Left lung (tissue), 10 donors: ENCODE results near the gene TRIM29. TPM values are rescaled to one million over a fixed set of nuclear protein-coding genes. Genes with fewer than 3 reads are reported as not detected.

ENCODE experiments used
- ATAC-seq: fragments of 200-7000 bp; cut with Tn5 transposase; one replicate; pipeline ENCODE4 v1.9.1; 2020; ENCODE audit warnings: moderate library complexity
- DNase-seq, 4 donors: peaks; one replicate each; pipeline ENCODE4 v3.0.0-alpha.2; 2013 to 2020
- H3K27ac ChIP-seq, 2 donors: fragments of 200-600 bp; sonication (generic) in 1 of 2; one replicate each; pipeline versions ENCODE4 v1.5.0 to v1.8.0; 2020 to 2021
- H3K27me3 ChIP-seq, 2 donors: fragments of 200-600 bp; sonication (generic) in 1 of 2; one replicate each; pipeline versions ENCODE4 v1.5.0 to v1.8.0; 2020 to 2021
- H3K36me3 ChIP-seq, 2 donors: fragments of 200-600 bp; sonication (generic) in 1 of 2; one replicate each; pipeline versions ENCODE4 v1.5.0 to v1.8.0; 2020 to 2021
- H3K4me1 ChIP-seq, 2 donors: fragments of 200-600 bp; one replicate each; pipeline ENCODE4 v1.8.0; 2021
- H3K4me3 ChIP-seq, 2 donors: fragments of 200-600 bp; sonication (generic) in 1 of 2; one replicate each; pipeline versions ENCODE4 v1.5.0 to v1.8.0; 2020 to 2021; ENCODE audit warnings: mild to moderate bottlenecking in 1 of 2
- H3K9me3 ChIP-seq, 2 donors: fragments of 200-600 bp; sonication (generic) in 1 of 2; one replicate each; pipeline versions ENCODE4 v1.5.0 to v1.8.0; 2020 to 2021
- intact Hi-C, 2 donors: fragments of 100-400 bp; cut with DNase I; formaldehyde crosslinking; loops; one replicate each; pipeline versions ENCODE4 v1.11.2 to v1.14.2; 2022
- polyA plus RNA-seq, 6 donors: library from polyadenylated mRNA; unstranded; fragments of 120-200 nt; gene quantifications; one replicate each; pipeline ENCODE4 v1.2.1, GENCODE V29; 2013; ENCODE audit not compliant: insufficient read length in 6 of 6
- total RNA-seq, 2 donors: library from RNA; stranded (reverse); fragmentation: NEBNext Ultra II Directional; extraction: Animal tissue kit (Norgen Biotek cat#: 25700); gene quantifications; one replicate each; pipeline ENCODE4 v1.2.1, GENCODE V29; 2021
- TF ChIP-seq, protein P1 (sequence below), 2 donors: fragments of 200-600 bp; sonication (generic) in 1 of 2; IDR thresholded peaks; one replicate each; pipeline versions ENCODE4 v1.5.0 to v1.8.0; 2021; ENCODE audit warnings: antibody characterized with exemption in 2 of 2
- donor health status: DM: no; HTN: yes; CAD: no.
- donor health status: DM: no; HTN: no; CAD: no.

Gene TRIM29
- total and polyA plus RNA-seq, 8 donors, result 0.18 to 5.4 (median 0.56) TPM

DNA sequence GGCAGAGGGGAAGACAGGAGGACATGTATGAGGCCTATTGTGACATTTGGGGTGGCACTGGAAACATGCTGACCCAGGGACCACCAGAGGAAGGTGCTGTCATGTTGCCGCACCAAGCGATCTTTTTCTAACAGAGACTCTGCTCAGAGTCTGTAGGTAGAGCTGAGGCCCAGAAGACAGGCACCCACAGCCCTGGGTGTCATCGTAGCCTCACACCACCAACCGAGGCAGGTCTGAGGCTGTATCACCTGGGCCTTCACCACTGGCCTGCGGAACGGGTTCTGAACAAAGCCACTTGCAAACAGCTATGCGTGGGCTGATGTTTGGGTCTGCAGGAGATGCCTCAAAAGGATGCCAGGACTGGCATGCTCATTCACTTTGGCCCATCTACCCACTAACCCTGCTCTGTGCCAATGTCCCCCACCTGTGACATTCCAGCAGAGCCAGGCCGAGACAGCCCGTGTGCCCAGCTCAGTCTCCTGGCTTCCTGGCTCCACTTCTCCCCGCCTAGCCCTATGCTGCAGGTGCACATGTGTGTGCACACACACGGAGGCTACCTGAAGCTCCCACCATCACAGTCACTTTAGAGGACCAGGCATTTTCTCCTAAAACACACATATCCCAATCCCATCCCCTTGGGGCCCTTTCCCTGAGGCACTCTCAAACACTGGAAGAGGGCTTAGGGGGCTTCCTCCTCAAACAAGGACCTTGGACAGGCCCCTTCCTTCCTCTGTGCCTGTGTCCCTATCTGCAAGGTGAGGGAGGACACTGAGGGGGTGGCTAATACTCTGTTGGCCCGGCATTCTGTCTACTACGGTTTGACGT lies 3.6 kb downstream of the TRIM29 start:
- no peak overlapping the region for H3K4me3 ChIP-seq
- peaks cover 0 to 8% of the 10 kb centered on the region in 2 donors for H3K27me3 ChIP-seq
- no peaks in the 10 kb centered on the region for H3K4me1 ChIP-seq
- H3K27ac ChIP-seq, result no peak overlapping the region
- H3K9me3 ChIP-seq, result no peaks in the 10 kb centered on the region
- intact Hi-C loops, result no loop called here
- no peak for ATAC-seq
- DNase-seq, result peak in 2 of 4 donors; percentile 25 to 34
- TF ChIP-seq, protein P1, sequence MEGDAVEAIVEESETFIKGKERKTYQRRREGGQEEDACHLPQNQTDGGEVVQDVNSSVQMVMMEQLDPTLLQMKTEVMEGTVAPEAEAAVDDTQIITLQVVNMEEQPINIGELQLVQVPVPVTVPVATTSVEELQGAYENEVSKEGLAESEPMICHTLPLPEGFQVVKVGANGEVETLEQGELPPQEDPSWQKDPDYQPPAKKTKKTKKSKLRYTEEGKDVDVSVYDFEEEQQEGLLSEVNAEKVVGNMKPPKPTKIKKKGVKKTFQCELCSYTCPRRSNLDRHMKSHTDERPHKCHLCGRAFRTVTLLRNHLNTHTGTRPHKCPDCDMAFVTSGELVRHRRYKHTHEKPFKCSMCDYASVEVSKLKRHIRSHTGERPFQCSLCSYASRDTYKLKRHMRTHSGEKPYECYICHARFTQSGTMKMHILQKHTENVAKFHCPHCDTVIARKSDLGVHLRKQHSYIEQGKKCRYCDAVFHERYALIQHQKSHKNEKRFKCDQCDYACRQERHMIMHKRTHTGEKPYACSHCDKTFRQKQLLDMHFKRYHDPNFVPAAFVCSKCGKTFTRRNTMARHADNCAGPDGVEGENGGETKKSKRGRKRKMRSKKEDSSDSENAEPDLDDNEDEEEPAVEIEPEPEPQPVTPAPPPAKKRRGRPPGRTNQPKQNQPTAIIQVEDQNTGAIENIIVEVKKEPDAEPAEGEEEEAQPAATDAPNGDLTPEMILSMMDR (IDR thresholded peaks at IDR 0.05), result no peak
- H3K36me3 ChIP-seq, result no peaks in the 10 kb centered on the region

DNA sequence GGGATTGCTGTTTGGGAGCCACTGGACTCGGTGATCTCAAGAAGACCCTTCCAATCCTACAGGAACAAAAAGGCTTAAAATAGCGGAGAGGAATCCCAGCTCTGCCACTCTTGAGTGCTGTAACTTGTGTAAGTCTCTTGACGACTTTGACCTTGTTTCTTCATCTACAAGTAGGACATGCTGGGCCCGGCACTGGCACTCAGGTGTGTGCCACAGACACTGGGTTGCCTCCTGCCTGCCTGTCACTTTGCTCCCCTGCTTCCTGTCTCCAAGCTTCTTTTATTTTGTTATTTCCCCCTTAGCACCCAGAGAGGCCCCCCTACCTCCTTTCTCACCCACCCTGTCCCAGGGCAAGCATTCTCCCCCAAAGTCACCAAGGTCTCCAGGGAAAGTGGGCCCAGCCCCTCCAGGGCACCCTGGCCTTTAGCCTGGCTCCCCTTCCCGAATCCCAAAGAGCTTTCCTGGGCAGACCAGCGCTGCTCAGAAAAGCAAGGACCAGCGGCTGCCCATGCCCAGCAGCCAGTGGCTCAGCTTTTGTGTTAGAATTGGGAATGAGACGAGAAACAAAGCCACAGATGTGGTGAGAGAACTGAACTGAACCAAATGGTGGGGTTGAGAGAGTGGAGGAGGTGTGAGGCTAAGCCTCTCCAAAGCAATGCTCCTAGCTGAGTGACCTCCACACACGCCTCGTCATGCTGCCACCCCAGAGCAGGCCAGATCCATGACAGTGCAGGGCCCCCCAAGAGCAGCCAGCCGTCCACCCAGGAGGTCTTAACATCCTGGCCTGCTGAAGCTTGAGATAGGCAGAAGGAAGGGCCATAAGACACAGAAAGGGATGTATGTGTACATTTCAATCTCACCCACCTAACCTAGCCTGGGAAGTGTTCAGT lies 4.5 kb downstream of the TRIM29 start:
- Histone ChIP-seq H3K4me1 (no peaks in the 10 kb centered on the region), H3K4me3 (no peak overlapping the region), H3K27me3 (peaks cover 0 to 4% of the 10 kb centered on the region in 2 donors), H3K9me3 (no peaks in the 10 kb centered on the region), H3K36me3 (no peaks in the 10 kb centered on the region), H3K27ac (no peak overlapping the region)
- TF ChIP-seq, protein P1 (IDR thresholded peaks at IDR 0.05), result no peak
- peak in 2 of 4 donors; percentile 12 to 54 for DNase-seq
- intact Hi-C loops, result no loop called here
- no peak for ATAC-seq

DNA sequence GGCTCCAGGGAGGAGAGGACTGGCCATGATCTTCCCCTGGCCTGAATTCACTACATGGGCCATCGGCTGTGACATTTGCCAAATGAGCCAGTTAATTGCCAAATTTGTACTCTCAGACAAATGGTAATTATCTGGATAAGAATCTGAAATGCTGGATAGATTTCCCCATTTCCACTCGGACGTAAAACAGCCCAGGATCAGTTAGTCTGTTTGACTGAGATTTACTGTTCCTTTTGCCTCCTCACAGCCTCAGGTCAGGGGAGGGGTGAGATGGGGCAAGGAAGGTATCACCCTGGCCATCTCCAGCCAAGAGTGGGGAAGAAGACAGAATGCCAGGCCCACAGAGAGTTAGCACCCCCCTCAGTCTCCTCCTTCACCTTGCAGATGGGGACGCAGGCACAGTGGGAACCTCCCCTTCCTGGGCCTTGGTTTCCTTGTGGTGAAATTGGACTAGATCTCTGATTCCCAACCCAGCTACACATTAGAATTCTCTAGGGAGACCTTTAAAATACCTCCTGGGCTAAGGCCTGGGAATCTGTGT lies 5.2 kb downstream of the TRIM29 start:
- intact Hi-C loops, result no loop called here
- Histone ChIP-seq H3K9me3 (no peaks in the 10 kb centered on the region), H3K27ac (no peak overlapping the region), H3K4me3 (no peak overlapping the region), H3K36me3 (no peaks in the 10 kb centered on the region), H3K27me3 (peaks cover 0 to 2% of the 10 kb centered on the region in 2 donors), H3K4me1 (no peaks in the 10 kb centered on the region)
- DNase-seq, result peak in 2 of 4 donors; percentile 5 to 11
- no peak for ATAC-seq
- TF ChIP-seq, protein P1 (IDR thresholded peaks at IDR 0.05), result no peak

DNA sequence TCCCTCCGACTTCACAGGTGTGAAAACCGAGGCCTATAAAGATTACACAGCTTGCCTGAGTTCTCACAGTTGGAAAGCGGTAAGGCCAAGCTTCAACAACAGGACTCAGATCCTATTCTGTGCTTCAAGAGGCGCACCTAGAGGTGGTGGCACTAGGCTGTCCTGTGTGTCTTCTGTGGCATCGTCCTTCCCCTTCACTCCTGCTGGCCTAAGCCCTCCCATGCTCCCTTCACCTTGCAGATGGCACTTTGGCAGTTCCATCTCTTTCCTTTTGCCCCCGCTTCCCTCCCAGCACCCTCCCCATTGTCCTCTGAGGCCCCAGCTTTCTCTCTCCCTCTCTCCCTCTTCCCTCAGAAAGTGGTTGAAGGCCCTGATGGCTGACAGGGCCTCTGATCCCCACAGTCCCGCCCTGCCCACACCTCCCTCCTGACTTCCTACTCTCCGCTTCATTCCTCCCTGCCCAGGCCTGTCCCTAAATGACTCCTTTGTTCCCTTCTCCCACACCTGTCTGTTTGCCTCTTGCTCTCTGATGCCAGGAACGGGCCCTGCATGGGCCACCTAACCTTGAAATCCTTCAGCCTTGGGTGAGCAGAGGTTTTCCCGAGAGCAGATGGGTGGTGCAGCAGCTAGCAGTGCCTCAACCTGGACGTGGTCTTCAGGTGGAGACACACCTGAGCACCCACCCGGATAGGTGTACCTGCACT lies 5.8 kb downstream of the TRIM29 start:
- Histone ChIP-seq H3K27me3 (no peaks in the 10 kb centered on the region), H3K4me1 (no peaks in the 10 kb centered on the region), H3K9me3 (no peaks in the 10 kb centered on the region), H3K4me3 (no peak overlapping the region), H3K36me3 (no peaks in the 10 kb centered on the region), H3K27ac (no peak overlapping the region)
- ATAC-seq (no peak), DNase-seq (peak in 2 of 4 donors; percentile 3 to 14)
- intact Hi-C loops, result no loop called here
- TF ChIP-seq, protein P1 (IDR thresholded peaks at IDR 0.05), result no peak
